K562 (cell line): ENCODE results near the gene DPP4. TPM values are rescaled to one million over a fixed set of nuclear protein-coding genes. Genes with fewer than 3 reads are reported as not detected.

Source experiments
- ATAC-seq: fragments of 200-7000 bp; cut with Tn5 transposase; 3 replicates; pipeline ENCODE4 v1.9.1; 2020; ENCODE audit warnings: moderate library complexity
- BruUV-seq: library from RNA; stranded (reverse); fragments of 400-500 nt; replicated peaks from 2 replicates; lab custom pipeline; 2021; lab: Mats Ljungman, UMichigan
- CTCF ChIA-PET: fragments of 300-600 bp; formaldehyde crosslinking; extraction: SDS; loops from one replicate; lab custom pipeline; 2021; ENCODE audit warnings: low intra/inter-chr PET ratio; lab: Yijun Ruan, JAX
- POLR2A ChIA-PET: fragments of 300-600, 350-650 bp; sonication (Branson Sonifier 250); formaldehyde crosslinking; extraction: SDS; loops from one replicate; lab custom pipeline; 2021; ENCODE audit warnings: antibody characterized with exemption, inconsistent platforms; lab: Yijun Ruan, JAX
- DNase-seq, 4 experiments: peaks; one replicate each; pipeline versions ENCODE4 v3.0.0 to v3.0.0-alpha.2; 2011 to 2018; ENCODE audit warnings: low spot score in 3 of 4, mixed read lengths in 3 of 4; ENCODE audit errors: extremely low read depth in 1 of 4
- FAIRE-seq: peaks from 2 replicates; lab custom pipeline; 2011; peaks lifted over from hg19 to GRCh38; lab: Jason Lieb, UNC
- H2AFZ ChIP-seq: 2 replicates; pipeline ENCODE4 v1.6.0; 2011; ENCODE audit warnings: low read depth, low read length, control low read depth, inconsistent platforms
- H3K27ac ChIP-seq: fragments of 200-600 bp; 3 replicates; pipeline ENCODE4 v1.8.0; 2011; ENCODE audit warnings: low read depth, mild to moderate bottlenecking, control low read depth, inconsistent platforms, low read length, moderate library complexity, mixed read lengths; ENCODE audit errors: extremely low read depth
- H3K27me3 ChIP-seq, 2 experiments: fragments of 300-600 bp in 1 of 2; 2 replicates in 1 of 2; 3 replicates in 1 of 2; pipeline versions ENCODE4 v1.6.0 to v1.8.0; 2011; ENCODE audit warnings: inconsistent platforms in 2 of 2, low read length in 2 of 2, mild to moderate bottlenecking in 1 of 2, mixed read lengths in 1 of 2, moderate library complexity in 1 of 2; ENCODE audit not compliant: control insufficient read depth in 2 of 2, insufficient read depth in 2 of 2
- H3K36me3 ChIP-seq: fragments of 300-600 bp; 3 replicates; pipeline ENCODE4 v1.8.0; 2011; ENCODE audit warnings: mild to moderate bottlenecking, low read length, inconsistent platforms; ENCODE audit not compliant: control insufficient read depth, insufficient read depth
- H3K4me1 ChIP-seq, 2 experiments: fragments of 200-600 bp in 1 of 2; replicated peaks in 1 of 2; 2 replicates in 1 of 2; 3 replicates in 1 of 2; pipeline versions ENCODE4 v1.5.1 to v1.8.0; 2011; ENCODE audit warnings: inconsistent platforms in 2 of 2, low read length in 2 of 2, mild to moderate bottlenecking in 1 of 2, mixed read lengths in 1 of 2, moderate library complexity in 1 of 2; ENCODE audit not compliant: control insufficient read depth in 2 of 2, insufficient read depth in 2 of 2
- H3K4me2 ChIP-seq: 2 replicates; pipeline ENCODE4 v1.6.1; 2011; ENCODE audit warnings: low read length, control low read depth, inconsistent platforms, mixed read lengths; ENCODE audit not compliant: insufficient read depth
- H3K4me3 ChIP-seq: fragments of 200-600 bp; sonication (generic), shearing (Covaris generic); 2 replicates; pipeline ENCODE4 v1.5.1; 2016; ENCODE audit warnings: control low read depth, inconsistent platforms
- H3K79me2 ChIP-seq: fragments of 200-600 bp; 3 replicates; pipeline ENCODE4 v1.8.0; 2011; ENCODE audit warnings: low read length, inconsistent platforms; ENCODE audit not compliant: control insufficient read depth, insufficient read depth
- H3K9ac ChIP-seq, 2 experiments: 2 replicates each; pipeline versions ENCODE4 v1.6.0 to v1.6.1; 2011; ENCODE audit warnings: low read depth in 2 of 2, low read length in 2 of 2, control low read depth in 1 of 2, inconsistent platforms in 1 of 2, mild to moderate bottlenecking in 1 of 2, mixed read lengths in 1 of 2; ENCODE audit not compliant: insufficient read depth in 1 of 2
- H3K9me1 ChIP-seq: one replicate; pipeline ENCODE4 v1.6.0; 2011; ENCODE audit warnings: inconsistent platforms, mild to moderate bottlenecking, low read length, moderate library complexity; ENCODE audit not compliant: control insufficient read depth, insufficient read depth
- H3K9me3 ChIP-seq: replicated peaks from 2 replicates; pipeline ENCODE4 v1.5.1; 2011; ENCODE audit warnings: low read depth, low read length, inconsistent platforms; ENCODE audit not compliant: control insufficient read depth, insufficient read depth
- H4K20me1 ChIP-seq: replicated peaks from 2 replicates; pipeline ENCODE4 v1.6.1; 2011; ENCODE audit warnings: low read length, inconsistent platforms, mixed read lengths; ENCODE audit not compliant: control insufficient read depth, insufficient read depth
- EP400 ChIP-seq: fragments of 450-650 bp; IDR thresholded peaks from 2 replicates; pipeline ENCODE4 v1.6.1; 2017; ENCODE audit warnings: antibody characterized with exemption, mild to moderate bottlenecking, moderate library complexity
- HDGF ChIP-seq: fragments of 450-650 bp; IDR thresholded peaks from 2 replicates; pipeline ENCODE4 v1.6.1; 2016
- PATZ1 ChIP-seq: fragments of 250-450 bp; sonication (Bioruptor Pico); IDR thresholded peaks from 2 replicates; pipeline ENCODE4 v1.5.0; 2020; ENCODE audit warnings: mild to moderate bottlenecking, borderline replicate concordance
- RBM14 ChIP-seq: fragments of 200-400 bp; formaldehyde crosslinking; IDR thresholded peaks from 2 replicates; pipeline ENCODE4 v1.6.1; 2018; ENCODE audit warnings: low read depth, mild to moderate bottlenecking, low read length, moderate library complexity, borderline replicate concordance; ENCODE audit not compliant: insufficient read depth
- RBM17 ChIP-seq: fragments of 200-400 bp; formaldehyde crosslinking; IDR thresholded peaks from 2 replicates; pipeline ENCODE4 v1.6.1; 2017; ENCODE audit warnings: low read depth, mild to moderate bottlenecking, low read length, borderline replicate concordance
- SP1 ChIP-seq: sonication (generic); formaldehyde crosslinking; IDR thresholded peaks from 2 replicates; pipeline ENCODE4 v1.8.1; 2022; ENCODE audit warnings: mild to moderate bottlenecking, missing genetic modification reagents
- TEAD2 ChIP-seq: fragments of 450-650 bp; IDR thresholded peaks from 2 replicates; pipeline ENCODE4 v1.6.1; 2016; ENCODE audit warnings: missing genetic modification characterization, control low read depth, missing compliant biosample characterization
- TOE1 ChIP-seq, 2 experiments: fragments of 450-650 bp in 1 of 2; sonication (generic) in 1 of 2; formaldehyde crosslinking in 1 of 2; IDR thresholded peaks; 2 replicates each; pipeline versions ENCODE4 v1.7.1 to v1.8.0; 2016 to 2022; ENCODE audit warnings: borderline replicate concordance in 2 of 2, mild to moderate bottlenecking in 2 of 2, antibody characterized with exemption in 1 of 2, inconsistent platforms in 1 of 2, low read depth in 1 of 2, missing genetic modification reagents in 1 of 2, moderate library complexity in 1 of 2
- ZNF354B ChIP-seq: fragments of 250-450 bp; sonication (Bioruptor Pico); IDR thresholded peaks from 2 replicates; pipeline ENCODE4 v1.4.0; 2020
- ZNF444 ChIP-seq: fragments of 250-450 bp; sonication (Bioruptor Pico); IDR thresholded peaks from 2 replicates; pipeline ENCODE4 v1.4.0; 2020; ENCODE audit warnings: mild to moderate bottlenecking, moderate library complexity
- WGBS: fragments of 100-300 bp; shearing (Covaris generic); methylation state at CpG from one replicate; pipeline ENCODE4 v1.1.6; 2016; ENCODE audit warnings: low coverage, mixed read lengths; ENCODE audit not compliant: insufficient coverage; ENCODE audit errors: missing lambda C conversion rate; 5-methylcytosine and 5-hydroxymethylcytosine counted together
- in situ Hi-C: fragments of 300-500 bp; cut with MboI; formaldehyde crosslinking; loops from 4 replicates; pipeline ENCODE4 v1.15.0; 2018; ENCODE audit warnings: inconsistent platforms, mixed read lengths
- intact Hi-C: fragments of 100-400 bp; cut with micrococcal nuclease; formaldehyde crosslinking; loops from 2 replicates; pipeline ENCODE4 v1.14.2; 2022
- polyA plus RNA-seq, 8 experiments: library from polyadenylated mRNA; depleted of rRNA in 4 of 8; stranded (reverse) in 5 of 8; unstranded in 3 of 8; fragments of >200 nt; fragmentation: Nextera tagmentation in 2 of 8; fragmentation: Illumina TruSeq in 1 of 8; extraction: Ambion mirVana in 2 of 8; extraction: Trizol in 1 of 8; gene quantifications; 2 replicates each; pipeline versions ENCODE4 v1.2.1 to v1.2.3, GENCODE V29; 2011 to 2014; ENCODE audit warnings: inconsistent platforms in 1 of 8, missing spikeins in 1 of 8
- total RNA-seq, 7 experiments: library from RNA; depleted of rRNA in 6 of 7; stranded (reverse); fragments of >200 nt in 6 of 7; fragmentation: Illumina TruSeq in 2 of 7; extraction: Trizol in 2 of 7; gene quantifications; 2 replicates each; pipeline versions ENCODE4 v1.2.1 to v1.2.3, GENCODE V29; 2011 to 2021; ENCODE audit warnings: low replicate concordance in 1 of 7
- TF ChIP-seq, protein P1 (sequence below): fragments of 250-450 bp; sonication (Bioruptor Pico); IDR thresholded peaks from 2 replicates; pipeline ENCODE4 v1.5.1; 2021; ENCODE audit warnings: mild to moderate bottlenecking

The DPP4 gene
- total and polyA plus RNA-seq, 9 of the 15 experiments (the other 6 are each of a cell fraction or from before 2014, with no cell fraction given), result 0.11 TPM; not detected in 8

DNA sequence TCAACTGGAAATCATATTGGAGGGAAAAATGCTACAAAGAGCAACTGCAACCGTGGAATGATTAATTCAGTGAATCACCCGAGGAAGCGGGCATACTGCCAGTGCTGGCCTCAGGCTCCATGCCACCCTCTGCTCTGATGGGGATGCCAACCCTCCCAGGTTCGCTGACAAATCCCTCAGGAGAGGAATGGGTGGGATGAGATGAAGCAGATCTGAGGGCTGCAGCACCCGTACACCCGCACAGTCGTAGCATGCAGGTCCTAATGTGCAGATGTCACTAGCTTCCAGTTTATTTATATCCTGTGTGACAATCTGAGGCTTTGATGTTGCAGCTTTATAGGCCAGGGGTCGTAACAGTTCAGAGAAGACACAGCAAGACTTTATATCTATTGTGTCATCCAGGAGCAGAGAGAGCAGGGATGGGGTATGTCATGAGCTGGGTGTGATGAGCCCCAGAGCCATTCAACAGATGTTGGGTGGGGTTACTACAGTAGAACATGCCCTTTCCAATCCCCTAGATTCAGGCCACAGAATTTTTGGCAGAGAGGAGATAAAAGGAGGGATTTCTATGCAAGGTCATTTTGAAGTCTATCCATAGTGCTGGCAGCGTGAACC is 44.6 kb downstream of the DPP4 start:
- no peaks in the 10 kb centered on the region for H3K9me1 ChIP-seq
- in situ Hi-C loops, result no loop called here
- TF ChIP-seq HDGF (no peak), RBM17 (no peak), EP400 (no peak), TEAD2 (tag) (no peak)

DNA sequence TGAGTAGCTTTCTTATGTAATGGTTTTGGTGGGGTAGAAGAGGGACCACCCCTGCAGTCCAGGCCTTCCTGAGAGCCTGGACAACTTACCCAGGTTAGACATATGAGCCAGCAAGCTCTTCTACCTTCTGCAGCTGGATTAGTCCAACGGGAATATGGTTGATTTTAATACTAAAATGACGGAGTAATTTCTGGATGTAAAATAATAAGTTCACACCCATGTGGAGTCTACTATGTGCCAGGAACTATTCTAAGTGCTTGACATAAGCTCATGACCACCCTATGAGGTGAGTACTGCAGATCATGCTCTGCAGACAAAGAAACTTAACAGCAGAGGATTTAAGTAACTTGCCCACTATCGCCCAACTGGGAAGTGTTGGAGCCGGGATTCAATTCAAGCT is 45.5 kb downstream of the DPP4 start:
- 0% methylated on average over 4 of the region's 4 CpGs for WGBS
- H3K4me2 ChIP-seq, result no peak overlapping the region
- no peaks in the 10 kb centered on the region for H3K79me2 ChIP-seq
- no peaks in the 10 kb centered on the region for H3K9me1 ChIP-seq
- H4K20me1 ChIP-seq, result no peaks in the 10 kb centered on the region
- H3K4me1 ChIP-seq, result no peaks in the 10 kb centered on the region
- no peak overlapping the region for H3K9ac ChIP-seq
- BruUV-seq, result no TSS peak
- no peak overlapping the region for H2AFZ ChIP-seq
- ChIA-PET POLR2A (no interaction called here), CTCF (no interaction called here)
- FAIRE-seq (no peak), ATAC-seq (no peak), DNase-seq (no peak)
- H3K27ac ChIP-seq, result no peak overlapping the region
- no peaks in the 10 kb centered on the region for H3K27me3 ChIP-seq
- H3K4me3 ChIP-seq, result no peak overlapping the region
- H3K9me3 ChIP-seq, result no peaks in the 10 kb centered on the region
- no peaks in the 10 kb centered on the region for H3K36me3 ChIP-seq
- intact Hi-C loops, result no loop called here
- in situ Hi-C loops, result no loop called here
- no peak for TF ChIP-seq PATZ1 (CRISPR knock-in tag)
- TF ChIP-seq, protein P1, sequence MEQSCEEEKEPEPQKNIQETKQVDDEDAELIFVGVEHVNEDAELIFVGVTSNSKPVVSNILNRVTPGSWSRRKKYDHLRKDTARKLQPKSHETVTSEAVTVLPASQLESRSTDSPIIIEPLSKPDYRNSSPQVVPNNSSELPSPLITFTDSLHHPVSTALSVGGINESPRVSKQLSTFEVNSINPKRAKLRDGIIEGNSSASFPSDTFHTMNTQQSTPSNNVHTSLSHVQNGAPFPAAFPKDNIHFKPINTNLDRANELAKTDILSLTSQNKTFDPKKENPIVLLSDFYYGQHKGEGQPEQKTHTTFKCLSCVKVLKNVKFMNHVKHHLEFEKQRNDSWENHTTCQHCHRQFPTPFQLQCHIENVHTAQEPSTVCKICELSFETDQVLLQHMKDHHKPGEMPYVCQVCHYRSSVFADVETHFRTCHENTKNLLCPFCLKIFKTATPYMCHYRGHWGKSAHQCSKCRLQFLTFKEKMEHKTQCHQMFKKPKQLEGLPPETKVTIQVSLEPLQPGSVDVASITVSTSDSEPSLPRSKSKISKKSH (CRISPR knock-in tag), result no peak
- no peak for TF ChIP-seq TOE1 (IDR thresholded peaks at IDR 0.05; ENCODE audit: borderline replicate concordance)
- TF ChIP-seq TOE1 (CRISPR knock-in tag; IDR thresholded peaks at IDR 0.05; ENCODE audit: borderline replicate concordance, low read depth), result no peak
- TF ChIP-seq ZNF354B (CRISPR knock-in tag), result no peak
- no peak for TF ChIP-seq RBM14
- no peak for TF ChIP-seq SP1 (CRISPR knock-in tag)
- TF ChIP-seq ZNF444 (CRISPR knock-in tag), result no peak

More for the DNA sequence above, 44.6 kb downstream of the DPP4 start:
- H3K27ac ChIP-seq, result no peak overlapping the region
- CTCF ChIA-PET, result no interaction called here
- H3K9ac ChIP-seq, result no peak overlapping the region
- no peaks in the 10 kb centered on the region for H3K27me3 ChIP-seq
- DNase-seq (no peak), FAIRE-seq (no peak), ATAC-seq (no peak)
- WGBS, result 0% methylated on average over 9 of the region's 9 CpGs
- no peak overlapping the region for H3K4me2 ChIP-seq
- POLR2A ChIA-PET, result no interaction called here
- H3K4me3 ChIP-seq, result no peak overlapping the region
- no TSS peak for BruUV-seq
- H4K20me1 ChIP-seq, result no peaks in the 10 kb centered on the region
- H3K4me1 ChIP-seq, result no peaks in the 10 kb centered on the region
- no peaks in the 10 kb centered on the region for H3K9me3 ChIP-seq
- H3K36me3 ChIP-seq, result no peaks in the 10 kb centered on the region
- intact Hi-C loops, result no loop called here
- H2AFZ ChIP-seq, result no peak overlapping the region
- no peaks in the 10 kb centered on the region for H3K79me2 ChIP-seq
